Measurements from ENCODE around the gene DNMT3B. TPM values are rescaled to one million over a fixed set of nuclear protein-coding genes. Genes with fewer than 3 reads are reported as not detected.

The DNMT3B gene
- total RNA-seq, 4 donors from 2014 or later, result 0.20 to 0.39 (median 0.30) TPM

GRCh38 chr20:32823737-32824588 lies 61.8 kb downstream of the DNMT3B start:
- H3K36me3 ChIP-seq, result peaks cover 0 to 23% of the 10 kb centered on the region in 2 donors
- TF ChIP-seq CTCF (IDR thresholded peaks at IDR 0.05 in 4 of 5, conservative IDR thresholded peaks at IDR 0.05 in 1 of 5) (no peak), POLR2A (IDR thresholded peaks at IDR 0.05) (no peak)
- no peak for DNase-seq
- H3K27me3 ChIP-seq, result no peaks in the 10 kb centered on the region
- no peak for ATAC-seq
- intact Hi-C loops (cut with DNase I; ENCODE audit: low total_unique reads) (no loop called here), in situ Hi-C loops (cut with MboI; ENCODE audit: low sequenced_read_pairs in 4 of 4) (no loop called here)
- peak overlapping the region in 2 of 4 donors; percentile 42 to 47 for H3K27ac ChIP-seq
- H3K9me3 ChIP-seq, result no peaks in the 10 kb centered on the region
- H3K4me3 ChIP-seq, result no peak overlapping the region
- H3K4me1 ChIP-seq, result peaks cover 31 to 39% of the 10 kb centered on the region in 2 donors

GRCh38 chr20:32828029-32828680 lies 66.0 kb downstream of the DNMT3B start:
- no peak for ATAC-seq
- no peak for TF ChIP-seq POLR2A (IDR thresholded peaks at IDR 0.05)
- TF ChIP-seq CTCF (IDR thresholded peaks at IDR 0.05 in 4 of 5, conservative IDR thresholded peaks at IDR 0.05 in 1 of 5), result no peak
- intact Hi-C loops (cut with DNase I; ENCODE audit: low total_unique reads), result no loop called here
- in situ Hi-C loops (cut with MboI; ENCODE audit: low sequenced_read_pairs in 4 of 4), result no loop called here
- H3K4me1 ChIP-seq, result peaks cover 19 to 33% of the 10 kb centered on the region in 2 donors
- no peaks in the 10 kb centered on the region for H3K27me3 ChIP-seq
- no peaks in the 10 kb centered on the region for H3K9me3 ChIP-seq
- H3K4me3 ChIP-seq, result no peak overlapping the region
- peaks cover 0 to 23% of the 10 kb centered on the region in 2 donors for H3K36me3 ChIP-seq
- H3K27ac ChIP-seq, result no peak overlapping the region
- DNase-seq, result no peak

GRCh38 chr20:32829311-32830005 lies 67.3 kb downstream of the DNMT3B start:
- no peak for DNase-seq
- Histone ChIP-seq H3K4me1 (peaks cover 13 to 27% of the 10 kb centered on the region in 2 donors), H3K27ac (peak overlapping the region; percentile 56 to 81 (median 66)), H3K27me3 (no peaks in the 10 kb centered on the region), H3K4me3 (no peak overlapping the region), H3K9me3 (no peaks in the 10 kb centered on the region), H3K36me3 (peaks cover 0 to 32% of the 10 kb centered on the region in 2 donors)
- in situ Hi-C loops (cut with MboI; ENCODE audit: low sequenced_read_pairs in 4 of 4), result no loop called here
- ATAC-seq, result peak; percentile 20 to 35
- intact Hi-C loops (cut with DNase I; ENCODE audit: low total_unique reads), result no loop called here
- TF ChIP-seq POLR2A (IDR thresholded peaks at IDR 0.05), result no peak
- no peak for TF ChIP-seq CTCF (IDR thresholded peaks at IDR 0.05 in 4 of 5, conservative IDR thresholded peaks at IDR 0.05 in 1 of 5)

- Histone ChIP-seq H3K9me3 (no peaks in the 10 kb centered on the region), H3K4me1 (peaks cover 13 to 27% of the 10 kb centered on the region in 2 donors), H3K36me3 (peaks cover 0 to 32% of the 10 kb centered on the region in 2 donors), H3K27me3 (no peaks in the 10 kb centered on the region), H3K4me3 (no peak overlapping the region), H3K27ac (peak overlapping the region; percentile 56 to 81 (median 66))
- in situ Hi-C loops (cut with MboI; ENCODE audit: low sequenced_read_pairs in 4 of 4) (no loop called here), intact Hi-C loops (cut with DNase I; ENCODE audit: low total_unique reads) (no loop called here)
- DNase-seq (peak; percentile 39 to 50), ATAC-seq (peak; percentile 87 to 94)
- TF ChIP-seq POLR2A (IDR thresholded peaks at IDR 0.05), result no peak
- no peak for TF ChIP-seq CTCF (IDR thresholded peaks at IDR 0.05 in 4 of 5, conservative IDR thresholded peaks at IDR 0.05 in 1 of 5)
Observed at GRCh38 chr20:32830437-32830836, 68.3 kb downstream of the DNMT3B start.

Measured in gastrocnemius medialis (tissue), 4 donors.